Natural killer cell (primary cell): ENCODE measurements around the gene MED12L. TPM values are rescaled to one million over a fixed set of nuclear protein-coding genes. Genes with fewer than 3 reads are reported as not detected.
A peak's percentile ranks its signal among the peaks of the same experiment; 100 is the strongest.

ENCODE experiments used
- ATAC-seq, 3 donors: fragments of 150-1000 bp in 2 of 3; fragments of 200-7000 bp in 1 of 3; cut with Tn5 transposase; 1 replicate in 1 of 3; 2 replicates in 2 of 3; pipeline ENCODE4 v1.10.0; 2021; ENCODE audit warnings: mild to moderate bottlenecking in 2 of 3, moderate library complexity in 2 of 3
- DNase-seq, 2 donors: peaks; one replicate each; pipeline versions ENCODE4 v3.0.0 to v3.0.0-alpha.2; 2013 to 2021; ENCODE audit warnings: mixed read lengths in 1 of 2
- H3K27ac ChIP-seq: one replicate; pipeline ENCODE4 v1.5.1; 2013; ENCODE audit warnings: mild to moderate bottlenecking, low read length
- H3K27me3 ChIP-seq: one replicate; pipeline ENCODE4 v1.6.1; 2013; ENCODE audit warnings: low read length; ENCODE audit not compliant: control insufficient read depth, insufficient read depth
- H3K36me3 ChIP-seq: one replicate; pipeline ENCODE4 v1.6.1; 2013; ENCODE audit warnings: low read length; ENCODE audit not compliant: control insufficient read depth, insufficient read depth
- H3K4me1 ChIP-seq: one replicate; pipeline ENCODE4 v1.6.1; 2013; ENCODE audit warnings: low read length; ENCODE audit not compliant: control insufficient read depth, insufficient read depth
- H3K4me3 ChIP-seq: one replicate; pipeline ENCODE4 v1.5.1; 2013; ENCODE audit warnings: low read length
- H3K9me3 ChIP-seq: one replicate; pipeline ENCODE4 v1.6.1; 2013; ENCODE audit warnings: low read length; ENCODE audit not compliant: control insufficient read depth, insufficient read depth
- H3K27ac Mint-ChIP-seq, 2 donors: one replicate each; pipeline ENCODE4 v1.8.0; 2022; ENCODE audit warnings: mild to moderate bottlenecking in 2 of 2, mixed read lengths in 2 of 2, moderate library complexity in 1 of 2
- H3K27me3 Mint-ChIP-seq, 2 donors: one replicate each; pipeline ENCODE4 v1.8.0; 2022; ENCODE audit warnings: low read depth in 2 of 2, mixed read lengths in 2 of 2
- H3K36me3 Mint-ChIP-seq: one replicate; pipeline ENCODE4 v1.8.0; 2022; ENCODE audit warnings: mixed read lengths
- H3K4me1 Mint-ChIP-seq, 2 donors: one replicate each; pipeline ENCODE4 v1.8.0; 2022; ENCODE audit warnings: mixed read lengths in 2 of 2
- H3K4me3 Mint-ChIP-seq: one replicate; pipeline ENCODE4 v1.8.0; 2022; ENCODE audit warnings: mild to moderate bottlenecking, moderate library complexity, mixed read lengths
- H3K9me3 Mint-ChIP-seq, 2 donors: one replicate each; pipeline ENCODE4 v1.8.0; 2022; ENCODE audit warnings: mixed read lengths in 2 of 2
- CTCF ChIP-seq: fragments of 200-600 bp; IDR thresholded peaks from one replicate; pipeline ENCODE4 v1.8.0; 2022; ENCODE audit warnings: antibody characterized with exemption
- WGBS: methylation state at CpG from one replicate; pipeline ENCODE4 v1.1.7; 2013; ENCODE audit warnings: missing lambda C conversion rate; ENCODE audit not compliant: insufficient coverage; 5-methylcytosine and 5-hydroxymethylcytosine counted together
- intact Hi-C: fragments of 100-400 bp; cut with micrococcal nuclease; formaldehyde crosslinking; loops from one replicate; pipeline ENCODE4 v1.14.2; 2022
- total RNA-seq, 4 donors: library from RNA; stranded (reverse); fragments of 120-200 nt in 1 of 4; gene quantifications; one replicate each; pipeline versions ENCODE4 v1.2.3 to v1.2.4, GENCODE V29; 2013 to 2022

Gene MED12L
- total RNA-seq, 3 donors from 2014 or later (not counting 1 experiment from before 2014, with no cell fraction given) = 3.0 to 6.5 (median 3.0) TPM

GRCh38 chr3:151165226-151165625 is 79.8 kb downstream of the MED12L start:
- H3K36me3 Mint-ChIP-seq = no peaks in the 10 kb centered on the region
- no peak for TF ChIP-seq CTCF
- no peak overlapping the region for H3K4me3 Mint-ChIP-seq
- Histone ChIP-seq H3K9me3 (no peaks in the 10 kb centered on the region), H3K4me1 (peaks cover 14% of the 10 kb centered on the region), H3K4me3 (no peak overlapping the region), H3K27ac (no peak overlapping the region), H3K36me3 (no peaks in the 10 kb centered on the region), H3K27me3 (no peaks in the 10 kb centered on the region)
- H3K9me3 Mint-ChIP-seq = no peaks in the 10 kb centered on the region
- intact Hi-C loops = no loop called here
- ATAC-seq (no peak), DNase-seq (no peak)
- H3K27me3 Mint-ChIP-seq = no peaks in the 10 kb centered on the region
- 96% methylated on average over 7 of the region's 7 CpGs for WGBS
- H3K27ac Mint-ChIP-seq = no peak overlapping the region
- H3K4me1 Mint-ChIP-seq = peaks cover under 1 to 8% of the 10 kb centered on the region in 2 donors

- peak in 1 of 2 donors; percentile 26 for DNase-seq
- TF ChIP-seq CTCF = no peak
- no peak for ATAC-seq
- Histone ChIP-seq H3K27ac (no peak overlapping the region), H3K4me3 (no peak overlapping the region), H3K4me1 (peaks cover 23% of the 10 kb centered on the region), H3K27me3 (no peaks in the 10 kb centered on the region), H3K36me3 (no peaks in the 10 kb centered on the region), H3K9me3 (no peaks in the 10 kb centered on the region)
- Mint-ChIP-seq H3K27ac (no peak overlapping the region), H3K27me3 (no peaks in the 10 kb centered on the region), H3K9me3 (no peaks in the 10 kb centered on the region), H3K36me3 (no peaks in the 10 kb centered on the region), H3K4me3 (no peak overlapping the region), H3K4me1 (peaks cover 10 to 17% of the 10 kb centered on the region in 2 donors)
- 85% methylated on average over 2 of the region's 3 CpGs for WGBS
- intact Hi-C loops = no loop called here
Measured at GRCh38 chr3:151166161-151166560, 80.7 kb downstream of the MED12L start.

GRCh38 chr3:151168269-151169094 is 83.0 kb downstream of the MED12L start:
- intact Hi-C loops = loop anchor here (1.0 to 2.0 kb wide), 3 partner anchors 34 to 115 kb away; partner anchors contain the start of gene GPR171
- H3K27ac ChIP-seq = no peak overlapping the region
- Mint-ChIP-seq H3K27ac (no peak overlapping the region), H3K36me3 (no peaks in the 10 kb centered on the region), H3K27me3 (no peaks in the 10 kb centered on the region), H3K4me3 (no peak overlapping the region), H3K4me1 (peaks cover 24 to 30% of the 10 kb centered on the region in 2 donors), H3K9me3 (no peaks in the 10 kb centered on the region)
- H3K9me3 ChIP-seq = no peaks in the 10 kb centered on the region
- no peaks in the 10 kb centered on the region for H3K36me3 ChIP-seq
- H3K4me3 ChIP-seq = no peak overlapping the region
- no peaks in the 10 kb centered on the region for H3K27me3 ChIP-seq
- peak; percentile 84 for TF ChIP-seq CTCF
- H3K4me1 ChIP-seq = peaks cover 32% of the 10 kb centered on the region
- 47% methylated on average over 5 of the region's 7 CpGs for WGBS
- ATAC-seq (peak; percentile 71 to 86 (median 79)), DNase-seq (peak; percentile 65 to 89)
